Fibroblast of pulmonary artery (primary cell): ENCODE measurements around the gene LSAMP.
A peak's percentile ranks its signal among the peaks of the same experiment; 100 is the strongest.
"Not testable (repeated sequence)": the region's sequence is repeated elsewhere in the genome, so short reads cannot be mapped to it uniquely, and the experiment has no call there.

Source experiments
- DNase-seq: peaks from one replicate; pipeline ENCODE4 v3.0.0-alpha.2; 2010; ENCODE audit warnings: low read depth
- H3K4me3 ChIP-seq: replicated peaks from 2 replicates; pipeline ENCODE4 v1.5.1; 2011; ENCODE audit warnings: low read depth, mild to moderate bottlenecking, control low read depth, low read length, moderate library complexity
- TF ChIP-seq, protein P1 (sequence below): IDR thresholded peaks from 2 replicates; pipeline ENCODE4 v1.5.1; 2011; ENCODE audit warnings: mild to moderate bottlenecking, control low read depth, low read length, inconsistent platforms; ENCODE audit errors: missing control alignments

The LSAMP gene

DNA sequence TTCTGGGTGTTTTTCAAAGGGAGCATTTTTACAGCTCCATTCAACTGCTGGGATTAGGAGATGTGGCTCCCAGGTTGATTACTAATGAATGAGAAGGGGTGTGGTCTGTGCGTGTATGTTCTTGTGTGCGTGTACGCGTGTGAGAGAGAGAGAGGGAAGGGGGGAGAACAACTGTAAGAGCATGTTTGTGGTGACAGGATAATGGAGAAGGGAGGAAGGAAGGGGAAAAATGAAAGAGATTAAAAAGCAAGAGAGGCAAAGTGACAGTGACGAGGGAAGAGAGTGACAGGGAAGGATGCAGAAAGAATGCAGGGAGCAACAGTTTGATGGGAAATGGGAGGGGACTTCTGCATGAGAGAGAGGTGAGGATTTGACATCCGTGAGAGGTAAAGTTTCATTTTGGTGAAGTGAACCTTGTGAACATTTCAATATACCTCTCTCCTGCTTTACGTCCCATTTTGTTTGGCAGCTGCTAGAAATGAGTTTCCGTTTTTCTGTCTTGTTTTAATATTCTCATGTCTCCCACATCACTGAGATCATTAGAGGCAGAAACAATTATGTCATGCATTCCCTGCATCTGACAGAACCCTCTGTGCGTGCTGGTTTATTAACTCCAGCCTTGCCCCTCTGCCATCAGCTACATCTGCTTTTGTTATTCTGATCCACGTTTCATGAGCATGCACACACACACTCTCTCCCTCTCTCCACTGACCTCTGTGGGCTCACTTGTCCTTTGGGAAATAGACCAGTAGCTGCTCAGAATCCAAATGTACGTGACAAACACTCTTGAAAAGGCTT lies 660.3 kb downstream of the LSAMP start:
- peak; percentile 39 for DNase-seq
- peak overlapping the region; percentile 65 for H3K4me3 ChIP-seq
- TF ChIP-seq, protein P1, sequence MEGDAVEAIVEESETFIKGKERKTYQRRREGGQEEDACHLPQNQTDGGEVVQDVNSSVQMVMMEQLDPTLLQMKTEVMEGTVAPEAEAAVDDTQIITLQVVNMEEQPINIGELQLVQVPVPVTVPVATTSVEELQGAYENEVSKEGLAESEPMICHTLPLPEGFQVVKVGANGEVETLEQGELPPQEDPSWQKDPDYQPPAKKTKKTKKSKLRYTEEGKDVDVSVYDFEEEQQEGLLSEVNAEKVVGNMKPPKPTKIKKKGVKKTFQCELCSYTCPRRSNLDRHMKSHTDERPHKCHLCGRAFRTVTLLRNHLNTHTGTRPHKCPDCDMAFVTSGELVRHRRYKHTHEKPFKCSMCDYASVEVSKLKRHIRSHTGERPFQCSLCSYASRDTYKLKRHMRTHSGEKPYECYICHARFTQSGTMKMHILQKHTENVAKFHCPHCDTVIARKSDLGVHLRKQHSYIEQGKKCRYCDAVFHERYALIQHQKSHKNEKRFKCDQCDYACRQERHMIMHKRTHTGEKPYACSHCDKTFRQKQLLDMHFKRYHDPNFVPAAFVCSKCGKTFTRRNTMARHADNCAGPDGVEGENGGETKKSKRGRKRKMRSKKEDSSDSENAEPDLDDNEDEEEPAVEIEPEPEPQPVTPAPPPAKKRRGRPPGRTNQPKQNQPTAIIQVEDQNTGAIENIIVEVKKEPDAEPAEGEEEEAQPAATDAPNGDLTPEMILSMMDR, result no peak

DNA sequence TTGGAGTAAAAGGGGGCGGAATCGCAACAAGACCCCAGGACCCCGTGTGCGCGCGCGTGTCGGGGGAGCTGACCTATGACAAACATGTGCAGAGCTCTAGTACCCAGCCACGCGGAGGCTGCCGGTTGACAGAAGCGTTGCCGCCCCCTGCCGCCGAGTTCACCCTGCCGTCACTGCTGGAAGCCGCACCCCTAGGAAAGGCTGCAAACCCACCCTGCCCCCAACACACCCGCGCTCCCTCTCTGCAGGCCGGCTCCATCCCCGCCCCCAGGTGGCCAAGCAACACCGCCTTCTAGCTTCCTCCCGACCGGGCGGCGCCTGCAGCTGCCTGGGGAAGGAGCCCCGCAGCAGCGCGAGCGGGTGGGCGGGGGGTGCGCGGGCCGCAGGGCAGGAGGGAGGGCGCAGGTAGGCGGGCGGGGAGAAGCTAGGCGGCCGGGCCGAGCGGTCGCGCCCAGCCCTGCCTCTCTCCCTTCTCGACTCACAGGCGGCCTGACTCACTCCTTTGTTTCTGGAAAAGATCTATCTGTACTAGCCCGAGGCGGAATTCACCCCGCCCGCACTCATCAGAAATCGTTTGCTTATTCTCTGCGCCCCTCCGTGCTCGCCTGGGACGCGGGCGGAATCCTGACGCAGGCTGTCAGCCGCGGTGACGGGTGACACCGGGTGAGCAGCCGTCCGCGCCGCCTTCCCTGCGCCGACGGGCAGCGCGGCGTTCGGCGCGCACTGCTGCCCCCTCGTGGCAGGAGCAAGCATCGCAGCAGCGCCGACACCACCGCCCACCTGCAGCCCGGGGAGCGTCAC lies 661.1 kb downstream of the LSAMP start:
- TF ChIP-seq, protein P1, result peak; percentile 62
- H3K4me3 ChIP-seq, result peak overlapping the region; percentile 65
- peak; percentile 93 for DNase-seq

DNA sequence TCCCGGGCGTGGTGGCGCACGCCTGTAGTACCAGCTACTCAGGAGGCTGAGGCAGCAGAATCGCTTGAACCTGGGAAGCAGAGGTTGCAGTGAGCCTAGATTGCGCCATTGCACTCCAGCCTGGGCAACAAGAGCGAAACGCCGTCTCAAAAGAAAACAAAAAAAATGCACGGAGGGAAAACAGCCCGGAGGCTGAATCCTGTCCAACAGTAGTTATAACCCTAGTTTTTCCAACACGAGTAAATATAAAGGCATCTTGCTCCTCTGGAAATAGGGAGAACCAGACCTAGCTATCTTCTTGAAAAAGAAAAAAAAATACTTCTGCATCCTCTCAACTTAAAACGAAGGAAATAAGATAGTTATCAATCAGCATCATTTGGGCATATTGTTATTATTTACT lies 661.9 kb downstream of the LSAMP start:
- peak overlapping the region; percentile 65 for H3K4me3 ChIP-seq
- not testable (repeated sequence) for DNase-seq

DNA sequence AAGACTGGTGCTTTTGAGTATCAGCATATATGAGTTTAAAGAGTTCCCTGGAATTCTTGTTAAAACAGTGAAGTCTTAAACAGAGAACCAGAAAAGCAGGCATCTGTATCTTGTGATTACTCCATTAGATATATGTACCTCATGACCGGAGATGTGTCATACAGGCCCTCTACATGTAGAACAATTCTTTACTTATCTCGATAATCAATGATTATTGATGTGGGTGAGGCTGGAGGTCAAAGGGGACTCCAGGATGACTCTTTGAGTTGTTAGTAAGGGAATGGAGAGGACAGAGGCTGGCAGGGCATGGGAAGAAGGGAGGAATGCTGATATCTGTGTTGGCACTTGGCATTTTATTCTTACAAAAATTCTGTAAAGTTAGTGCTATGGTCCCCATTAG lies 666.3 kb downstream of the LSAMP start:
- H3K4me3 ChIP-seq, result no peak overlapping the region
- no peak for DNase-seq
- TF ChIP-seq, protein P1, result no peak

DNA sequence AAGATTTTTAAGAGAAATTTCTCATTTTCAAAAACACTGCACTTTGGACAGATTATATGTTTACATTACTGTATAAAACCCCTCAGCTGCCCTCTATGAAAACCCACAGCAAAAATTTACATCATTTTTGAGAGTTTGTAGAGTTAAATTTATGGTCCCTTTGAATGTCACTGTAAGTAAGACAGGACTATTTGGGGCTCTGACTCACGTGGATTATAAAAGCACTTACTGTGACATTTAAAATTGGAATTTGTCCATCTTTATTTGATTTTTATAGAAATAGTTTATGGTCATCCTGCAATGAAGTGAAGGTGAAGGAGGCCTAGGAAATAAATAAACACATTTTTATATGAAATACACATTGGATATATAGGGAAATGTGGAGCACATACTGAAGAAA lies 672.3 kb downstream of the LSAMP start:
- TF ChIP-seq, protein P1, result no peak
- H3K4me3 ChIP-seq, result no peak overlapping the region
- no peak for DNase-seq

DNA sequence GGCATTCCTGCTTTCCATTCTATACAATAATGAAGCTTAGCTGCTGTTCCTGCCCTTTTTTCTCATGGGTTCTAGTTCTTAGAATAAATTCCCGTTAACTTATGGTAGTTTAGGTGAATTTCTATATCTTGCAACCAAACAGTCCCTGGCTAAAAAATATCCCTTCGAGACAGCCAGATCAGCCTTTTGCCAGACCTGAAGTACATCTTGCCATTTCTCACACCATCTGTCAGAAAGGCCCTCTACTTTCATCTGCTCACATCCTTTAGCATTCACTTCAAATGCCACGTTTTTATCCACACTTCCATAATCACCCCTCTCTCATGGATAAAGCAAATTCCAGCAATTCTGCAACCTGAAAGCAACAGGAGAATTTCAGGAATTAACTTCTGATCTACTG lies 676.6 kb downstream of the LSAMP start:
- TF ChIP-seq, protein P1, result no peak
- no peak overlapping the region for H3K4me3 ChIP-seq
- DNase-seq, result no peak
